GM23338 (cell line): Measurements from ENCODE around the gene TFIP11. TPM values are rescaled to one million over a fixed set of nuclear protein-coding genes. Genes with fewer than 3 reads are reported as not detected.

Experiments used
- ATAC-seq: fragments of 200-7000 bp; cut with Tn5 transposase; 3 replicates; pipeline ENCODE4 v1.9.1; 2020
- DNase-seq: peaks from one replicate; pipeline ENCODE4 v3.0.0-alpha.2; 2015; ENCODE audit warnings: low spot score
- H2AFZ ChIP-seq: fragments of 200-600 bp; sonication (generic); 2 replicates; pipeline ENCODE4 v1.8.0; 2016; ENCODE audit warnings: antibody characterized with exemption, mild to moderate bottlenecking, moderate library complexity
- H3F3A ChIP-seq: fragments of 200-600 bp; sonication (generic); replicated peaks from 2 replicates; pipeline ENCODE4 v1.8.0; 2017; ENCODE audit warnings: antibody characterized with exemption, mixed run types, low read depth
- H3K27ac ChIP-seq: fragments of 200-600 bp; sonication (generic); 2 replicates; pipeline ENCODE4 v1.6.1; 2016; ENCODE audit warnings: low read depth
- H3K27me3 ChIP-seq: fragments of 200-600 bp; sonication (generic); 2 replicates; pipeline ENCODE4 v1.8.0; 2016; ENCODE audit warnings: mild to moderate bottlenecking, mixed run types, moderate library complexity; ENCODE audit not compliant: insufficient read depth
- H3K36me3 ChIP-seq: fragments of 200-600 bp; sonication (generic); 2 replicates; pipeline ENCODE4 v1.8.0; 2016; ENCODE audit warnings: mild to moderate bottlenecking; ENCODE audit not compliant: insufficient read depth
- H3K4me1 ChIP-seq: fragments of 200-600 bp; sonication (generic); 2 replicates; pipeline ENCODE4 v1.8.0; 2016; ENCODE audit warnings: mild to moderate bottlenecking, moderate library complexity; ENCODE audit not compliant: insufficient read depth
- H3K4me2 ChIP-seq: fragments of 200-600 bp; sonication (generic); 2 replicates; pipeline ENCODE4 v1.7.1; 2017; ENCODE audit warnings: mixed run types
- H3K4me3 ChIP-seq: fragments of 200-600 bp; sonication (generic); 2 replicates; pipeline ENCODE4 v1.6.1; 2016; ENCODE audit warnings: mixed run types
- H3K79me2 ChIP-seq: fragments of 200-600 bp; sonication (generic); replicated peaks from 2 replicates; pipeline ENCODE4 v1.8.0; 2017; ENCODE audit warnings: mild to moderate bottlenecking; ENCODE audit not compliant: insufficient read depth
- H3K9me2 ChIP-seq: fragments of 200-600 bp; sonication (generic); 2 replicates; pipeline ENCODE4 v1.8.0; 2017; ENCODE audit not compliant: insufficient read depth
- H4K20me1 ChIP-seq: fragments of 200-600 bp; sonication (generic); replicated peaks from 2 replicates; pipeline ENCODE4 v1.8.0; 2017; ENCODE audit warnings: mild to moderate bottlenecking; ENCODE audit not compliant: insufficient read depth
- H3K27ac Mint-ChIP-seq: 2 replicates; pipeline ENCODE4 v1.8.0; 2020; ENCODE audit warnings: inconsistent platforms, mild to moderate bottlenecking, moderate library complexity, mixed read lengths
- H3K27me3 Mint-ChIP-seq: 3 replicates; pipeline ENCODE4 v1.8.0; 2022; ENCODE audit warnings: low read depth, mild to moderate bottlenecking, moderate library complexity, mixed read lengths, inconsistent platforms; ENCODE audit not compliant: insufficient read depth, poor library complexity
- H3K36me3 Mint-ChIP-seq: 3 replicates; pipeline ENCODE4 v1.8.0; 2021; ENCODE audit warnings: low read depth, mild to moderate bottlenecking, inconsistent platforms, moderate library complexity, mixed read lengths
- H3K4me1 Mint-ChIP-seq: 3 replicates; pipeline ENCODE4 v1.8.0; 2020; ENCODE audit warnings: mild to moderate bottlenecking, inconsistent platforms, mixed read lengths
- H3K4me3 Mint-ChIP-seq: 3 replicates; pipeline ENCODE4 v1.8.0; 2021; ENCODE audit warnings: moderate library complexity, mild to moderate bottlenecking, inconsistent platforms, mixed read lengths
- H3K9me3 Mint-ChIP-seq: 3 replicates; pipeline ENCODE4 v1.8.0; 2020; ENCODE audit warnings: moderate library complexity, mild to moderate bottlenecking, inconsistent platforms, mixed read lengths
- CREB1 ChIP-seq: fragments of 250-450 bp; sonication (Bioruptor Pico); IDR thresholded peaks from 2 replicates; pipeline ENCODE4 v1.5.0; 2020; ENCODE audit warnings: low read depth, mild to moderate bottlenecking, moderate library complexity
- CTCF ChIP-seq, 2 experiments: fragments of 200-600 bp in 1 of 2; sonication (generic) in 1 of 2; conservative IDR thresholded peaks; 2 replicates each; pipeline versions ENCODE4 v1.5.1 to v1.6.1; 2016 to 2017; ENCODE audit warnings: antibody characterized with exemption in 2 of 2, low read depth in 2 of 2, mild to moderate bottlenecking in 2 of 2, moderate library complexity in 1 of 2
- ETS1 ChIP-seq: IDR thresholded peaks from 2 replicates; pipeline ENCODE4 v1.6.1; 2016; ENCODE audit warnings: antibody characterized with exemption
- EZH2 ChIP-seq: fragments of 200-600 bp; sonication (generic); IDR thresholded peaks from one replicate; pipeline ENCODE4 v1.8.0; 2017; ENCODE audit warnings: antibody characterized with exemption, mild to moderate bottlenecking, low read depth; ENCODE audit not compliant: unreplicated experiment
- EZH2phosphoT487 ChIP-seq: fragments of 200-600 bp; sonication (generic); IDR thresholded peaks from one replicate; pipeline ENCODE4 v1.8.1; 2018; ENCODE audit warnings: antibody characterized with exemption; ENCODE audit not compliant: unreplicated experiment
- JUNB ChIP-seq: IDR thresholded peaks from one replicate; pipeline ENCODE4 v1.6.1; 2016; ENCODE audit warnings: antibody characterized with exemption; ENCODE audit not compliant: unreplicated experiment
- NANOG ChIP-seq: IDR thresholded peaks from 2 replicates; pipeline ENCODE4 v1.6.1; 2016; ENCODE audit warnings: antibody characterized with exemption, borderline replicate concordance
- POLR2AphosphoS5 ChIP-seq: IDR thresholded peaks from 2 replicates; pipeline ENCODE4 v1.6.1; 2016; ENCODE audit warnings: antibody characterized with exemption, low read depth
- REST ChIP-seq: IDR thresholded peaks from one replicate; pipeline ENCODE4 v1.6.1; 2018; ENCODE audit warnings: antibody characterized with exemption; ENCODE audit not compliant: unreplicated experiment
- STAT1 ChIP-seq: IDR thresholded peaks from one replicate; pipeline ENCODE4 v1.6.1; 2016; ENCODE audit warnings: antibody characterized with exemption; ENCODE audit not compliant: unreplicated experiment
- ZNF114 ChIP-seq: fragments of 250-450 bp; sonication (Bioruptor Pico); IDR thresholded peaks from 2 replicates; pipeline ENCODE4 v1.5.0; 2020; ENCODE audit warnings: mild to moderate bottlenecking, moderate library complexity
- ZNF331 ChIP-seq: fragments of 250-450 bp; sonication (Bioruptor Pico); IDR thresholded peaks from 2 replicates; pipeline ENCODE4 v1.5.0; 2020; ENCODE audit warnings: low read depth, mild to moderate bottlenecking, moderate library complexity
- ZNF462 ChIP-seq: fragments of 250-450 bp; sonication (Bioruptor Pico); IDR thresholded peaks from 2 replicates; pipeline ENCODE4 v1.5.0; 2020; ENCODE audit warnings: mild to moderate bottlenecking, moderate library complexity
- polyA plus RNA-seq: library from polyadenylated mRNA; unstranded; fragments of >200 nt; fragmentation: Nextera tagmentation; extraction: Ambion mirVana; gene quantifications from 2 replicates; pipeline ENCODE4 v1.2.1, GENCODE V29; 2016
- total RNA-seq: library from RNA; depleted of rRNA; stranded (reverse); fragments of >200 nt; shearing (Covaris generic); gene quantifications from 2 replicates; pipeline ENCODE4 v1.2.3, GENCODE V29; 2014

The TFIP11 gene
- total and polyA plus RNA-seq, 2 experiments from 2014 or later = 17.1 to 26.2 TPM

GRCh38 chr22:26555478-26555877 lies 43.2 kb upstream of the TFIP11 start:
- Histone ChIP-seq H3K27ac (peak overlapping the region; percentile 56), H3K4me2 (peak overlapping the region; percentile 13; the same call in 1 of the 2 replicates)
- ATAC-seq = no peak

More at GRCh38 chr22:26555478-26555877, 43.2 kb upstream of the TFIP11 start:
- no peak overlapping the region for H3K4me3 Mint-ChIP-seq
- no peaks in the 10 kb centered on the region for H3K36me3 ChIP-seq
- H3K9me2 ChIP-seq = no peaks in the 10 kb centered on the region
- peaks cover 12% of the 10 kb centered on the region for H3K27me3 Mint-ChIP-seq
- no peak overlapping the region for H2AFZ ChIP-seq
- peaks cover 9% of the 10 kb centered on the region; the same call in 2 of the 3 replicates for H3K36me3 Mint-ChIP-seq
- peaks cover 80% of the 10 kb centered on the region for H3K4me1 Mint-ChIP-seq
- DNase-seq = no peak
- H3K27ac Mint-ChIP-seq = no peak overlapping the region
- H3K4me1 ChIP-seq = peaks cover 71% of the 10 kb centered on the region
- peak overlapping the region; percentile 4; the same call in 1 of the 2 replicates for H3K4me3 ChIP-seq
- H3K9me3 Mint-ChIP-seq = no peaks in the 10 kb centered on the region
- H3F3A ChIP-seq = peaks cover 48% of the 10 kb centered on the region
- no peaks in the 10 kb centered on the region for H3K27me3 ChIP-seq
- TF ChIP-seq ETS1 (no peak), EZH2phosphoT487 (no peak), REST (no peak), NANOG (no peak), CREB1 (CRISPR knock-in tag) (no peak), ZNF331 (CRISPR knock-in tag) (no peak), POLR2AphosphoS5 (no peak), CTCF (conservative IDR thresholded peaks at IDR 0.05; ENCODE audit: low read depth in 2 of 2) (no peak), ZNF114 (CRISPR knock-in tag) (no peak), JUNB (no peak), EZH2 (no peak), ZNF462 (no peak), STAT1 (no peak)
- H4K20me1 ChIP-seq = peaks cover 28% of the 10 kb centered on the region
- peaks cover 91% of the 10 kb centered on the region for H3K79me2 ChIP-seq
